ENCODE data around the gene TMEM150B.

DNA sequence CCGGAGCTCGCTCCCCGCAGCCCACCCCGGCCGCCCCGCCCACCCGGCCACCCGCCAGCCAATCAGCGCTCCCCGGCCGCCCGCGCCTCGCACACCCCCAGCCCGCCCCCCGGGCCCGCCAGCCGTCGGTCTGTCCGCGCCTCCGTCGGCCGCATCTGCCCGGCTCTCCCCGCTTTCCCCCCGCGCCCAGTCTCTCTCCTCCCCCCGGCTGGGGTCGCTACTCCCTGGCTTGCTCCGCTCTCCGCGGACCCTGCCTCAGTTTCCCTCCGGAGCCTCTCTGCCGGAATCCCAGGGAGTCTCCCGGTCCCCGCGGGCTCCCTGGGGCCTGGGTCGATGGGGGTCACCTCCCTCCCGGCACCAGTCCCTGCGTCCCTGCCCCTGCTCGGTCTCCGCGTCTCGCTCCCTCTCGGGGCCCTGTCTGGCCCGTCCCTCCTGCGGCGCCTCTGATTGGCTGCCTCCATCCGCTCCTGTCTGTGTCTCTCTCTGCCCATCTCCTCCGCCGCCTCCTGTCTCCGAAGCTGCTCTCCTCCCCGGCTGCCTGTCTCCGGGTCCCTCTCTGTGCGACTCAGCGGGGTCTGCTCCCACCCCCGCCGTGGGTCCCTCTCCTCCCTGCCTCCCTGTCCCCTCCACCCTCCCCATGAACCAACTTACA is 44.6 kb upstream of the TMEM150B start:
- TF ChIP-seq, protein P1, sequence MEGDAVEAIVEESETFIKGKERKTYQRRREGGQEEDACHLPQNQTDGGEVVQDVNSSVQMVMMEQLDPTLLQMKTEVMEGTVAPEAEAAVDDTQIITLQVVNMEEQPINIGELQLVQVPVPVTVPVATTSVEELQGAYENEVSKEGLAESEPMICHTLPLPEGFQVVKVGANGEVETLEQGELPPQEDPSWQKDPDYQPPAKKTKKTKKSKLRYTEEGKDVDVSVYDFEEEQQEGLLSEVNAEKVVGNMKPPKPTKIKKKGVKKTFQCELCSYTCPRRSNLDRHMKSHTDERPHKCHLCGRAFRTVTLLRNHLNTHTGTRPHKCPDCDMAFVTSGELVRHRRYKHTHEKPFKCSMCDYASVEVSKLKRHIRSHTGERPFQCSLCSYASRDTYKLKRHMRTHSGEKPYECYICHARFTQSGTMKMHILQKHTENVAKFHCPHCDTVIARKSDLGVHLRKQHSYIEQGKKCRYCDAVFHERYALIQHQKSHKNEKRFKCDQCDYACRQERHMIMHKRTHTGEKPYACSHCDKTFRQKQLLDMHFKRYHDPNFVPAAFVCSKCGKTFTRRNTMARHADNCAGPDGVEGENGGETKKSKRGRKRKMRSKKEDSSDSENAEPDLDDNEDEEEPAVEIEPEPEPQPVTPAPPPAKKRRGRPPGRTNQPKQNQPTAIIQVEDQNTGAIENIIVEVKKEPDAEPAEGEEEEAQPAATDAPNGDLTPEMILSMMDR (IDR thresholded peaks at IDR 0.05; ENCODE audit: low read length) = no peak
- no peak for TF ChIP-seq EZH2 (IDR thresholded peaks at IDR 0.05; ENCODE audit: borderline replicate concordance, low read length)

Data from OCI-LY1 (cell line).